ELF-1 (cell line): ENCODE measurements around the gene TMOD1.
A peak's percentile ranks its signal among the peaks of the same experiment; 100 is the strongest.
"Not testable (repeated sequence)": the region's sequence is repeated elsewhere in the genome, so short reads cannot be mapped to it uniquely, and the experiment has no call there.

Experiments used
- DNase-seq: peaks from one replicate; pipeline ENCODE4 v3.0.0-alpha.2; 2016; ENCODE audit warnings: low read depth, low spot score

The TMOD1 gene

DNA sequence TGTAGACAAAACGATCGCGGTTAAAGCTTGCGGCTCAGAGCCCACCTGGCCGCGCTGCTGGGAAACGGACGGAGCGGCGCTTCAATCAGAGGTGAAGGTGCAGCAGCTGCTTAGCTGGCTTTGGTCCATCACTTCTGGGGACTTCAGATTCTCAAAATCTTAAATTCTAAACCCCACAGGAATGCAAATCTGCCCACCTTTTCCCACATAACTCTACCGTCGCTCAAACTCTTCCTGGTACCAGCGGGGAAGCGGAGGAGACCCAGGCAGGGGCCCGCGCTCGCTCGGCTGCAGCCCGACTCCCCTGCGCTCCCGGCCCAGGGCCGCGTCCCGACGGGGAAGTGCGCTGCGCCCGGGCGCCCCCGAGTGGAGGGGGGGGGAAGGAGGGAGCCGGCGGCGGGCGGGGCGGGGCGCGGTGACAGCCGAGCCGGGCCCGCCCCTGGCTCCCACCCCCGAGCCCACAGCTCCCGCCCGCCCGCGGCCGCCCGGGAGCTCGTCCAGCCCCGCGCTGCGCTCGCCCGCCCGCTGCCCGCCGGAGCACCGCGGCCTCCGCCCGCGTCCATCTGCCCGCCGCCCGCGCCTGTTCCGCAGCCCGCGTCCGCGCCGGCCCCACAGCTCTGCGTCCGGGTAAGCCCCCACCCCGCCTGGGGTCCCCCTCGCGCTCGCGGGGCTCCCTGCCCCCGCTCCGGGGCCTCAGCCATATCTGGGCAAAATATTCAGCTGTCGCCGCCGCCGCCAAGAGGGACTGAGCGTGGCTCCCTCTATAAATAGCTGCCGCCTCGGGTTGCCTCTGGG lies at the start of gene TMOD1:
TSS of gene TMOD1 (plus strand) at position 490 of the 795 bp plus-strand sequence. CDS start 22,523 bp downstream, outside the sequence.
- peak; percentile 70 for DNase-seq

DNA sequence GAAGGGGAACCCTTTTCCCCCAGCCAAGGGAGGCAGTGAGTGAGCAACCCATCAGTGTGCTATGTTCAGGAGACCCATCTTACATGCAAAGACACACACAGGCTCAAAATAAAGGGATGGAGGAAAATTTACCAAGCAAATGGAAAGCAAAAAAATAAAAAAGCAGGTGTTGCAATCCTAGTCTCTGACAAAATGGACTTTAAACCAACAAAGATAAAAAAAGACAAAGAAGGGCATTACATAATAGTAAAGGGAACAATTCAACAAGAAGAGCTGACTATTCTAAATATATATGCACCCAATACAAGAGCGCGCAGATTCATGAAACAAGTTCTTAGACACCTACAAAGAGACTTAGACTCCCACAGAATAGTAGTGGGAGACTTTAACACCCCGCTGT lies 47.9 kb upstream of the TMOD1 start:
- not testable (repeated sequence) for DNase-seq

DNA sequence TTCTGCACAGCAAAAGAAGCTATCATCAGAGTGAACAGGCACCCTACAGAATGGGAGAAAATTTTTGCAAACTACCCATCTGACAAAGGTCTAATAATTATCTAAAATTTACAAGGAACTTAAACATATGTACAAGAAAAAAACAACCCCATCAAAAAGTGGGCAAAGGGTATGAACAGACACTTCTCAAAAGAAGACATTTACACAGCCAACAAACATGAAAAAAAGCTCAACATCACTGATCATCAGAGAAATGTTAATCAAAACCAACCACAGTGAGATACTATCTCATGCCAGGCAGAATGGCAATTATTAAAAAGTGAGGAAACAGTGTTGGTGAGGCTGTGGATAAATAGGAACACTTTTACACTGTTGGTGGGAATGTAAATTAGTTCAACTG lies 44.6 kb upstream of the TMOD1 start:
- not testable (repeated sequence) for DNase-seq

DNA sequence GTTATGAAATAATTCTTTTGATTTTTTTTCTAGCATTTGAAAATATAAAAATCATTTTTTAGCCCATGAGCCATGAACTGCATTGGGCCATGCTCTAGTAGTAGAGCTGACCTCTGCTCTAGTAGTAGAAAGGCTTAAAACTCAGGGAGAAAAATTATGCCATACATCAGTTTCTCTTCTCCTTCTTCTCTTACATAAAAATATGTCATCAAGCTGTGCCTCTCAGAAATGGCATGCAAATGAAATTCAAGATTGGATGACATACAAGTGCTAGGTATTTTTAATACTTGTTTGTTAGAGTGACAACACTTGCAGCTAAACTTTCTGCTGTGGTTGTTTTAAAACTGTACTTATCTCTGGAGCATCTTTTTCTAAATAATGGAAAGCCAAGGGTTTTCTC lies 42.1 kb upstream of the TMOD1 start:
- DNase-seq: no peak

DNA sequence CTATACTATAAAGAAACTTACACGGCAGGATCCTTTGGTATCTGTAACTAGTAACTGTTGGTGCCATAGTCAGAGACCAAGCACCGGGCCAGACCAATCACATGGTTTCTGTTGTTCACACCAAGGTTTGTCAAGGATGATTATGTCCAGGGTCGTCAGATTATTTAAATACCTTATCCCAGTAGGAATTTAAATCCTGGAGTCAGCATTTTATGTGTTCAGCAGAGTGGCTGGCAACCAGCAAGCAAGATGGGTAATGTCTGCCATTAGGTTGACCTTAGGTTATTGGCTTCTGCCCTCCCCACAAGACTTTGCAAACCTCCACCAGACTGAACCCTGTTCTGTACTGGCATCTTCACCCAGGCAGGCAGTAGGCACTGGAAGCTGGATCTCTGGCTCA lies 39.3 kb upstream of the TMOD1 start:
- no peak for DNase-seq

DNA sequence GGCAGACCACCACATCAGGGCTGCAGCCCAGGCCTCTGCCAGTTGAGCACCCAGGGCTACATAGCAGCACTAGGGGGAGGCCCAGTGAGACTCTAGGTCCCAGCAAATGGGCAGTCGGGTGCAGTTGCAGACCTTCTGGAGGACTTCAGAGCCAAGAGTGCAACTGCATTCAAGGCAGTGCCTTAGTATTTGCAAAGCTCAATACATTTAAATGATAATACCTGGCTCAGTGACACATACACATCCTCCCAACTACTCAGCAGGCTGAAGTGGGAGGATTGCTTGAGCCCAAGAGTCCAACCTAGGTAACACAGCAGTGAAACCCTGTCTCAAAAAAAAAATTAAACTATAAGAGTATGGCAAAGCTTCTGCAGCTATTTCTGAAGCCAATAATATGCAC lies 38.6 kb upstream of the TMOD1 start:
- no peak for DNase-seq

DNA sequence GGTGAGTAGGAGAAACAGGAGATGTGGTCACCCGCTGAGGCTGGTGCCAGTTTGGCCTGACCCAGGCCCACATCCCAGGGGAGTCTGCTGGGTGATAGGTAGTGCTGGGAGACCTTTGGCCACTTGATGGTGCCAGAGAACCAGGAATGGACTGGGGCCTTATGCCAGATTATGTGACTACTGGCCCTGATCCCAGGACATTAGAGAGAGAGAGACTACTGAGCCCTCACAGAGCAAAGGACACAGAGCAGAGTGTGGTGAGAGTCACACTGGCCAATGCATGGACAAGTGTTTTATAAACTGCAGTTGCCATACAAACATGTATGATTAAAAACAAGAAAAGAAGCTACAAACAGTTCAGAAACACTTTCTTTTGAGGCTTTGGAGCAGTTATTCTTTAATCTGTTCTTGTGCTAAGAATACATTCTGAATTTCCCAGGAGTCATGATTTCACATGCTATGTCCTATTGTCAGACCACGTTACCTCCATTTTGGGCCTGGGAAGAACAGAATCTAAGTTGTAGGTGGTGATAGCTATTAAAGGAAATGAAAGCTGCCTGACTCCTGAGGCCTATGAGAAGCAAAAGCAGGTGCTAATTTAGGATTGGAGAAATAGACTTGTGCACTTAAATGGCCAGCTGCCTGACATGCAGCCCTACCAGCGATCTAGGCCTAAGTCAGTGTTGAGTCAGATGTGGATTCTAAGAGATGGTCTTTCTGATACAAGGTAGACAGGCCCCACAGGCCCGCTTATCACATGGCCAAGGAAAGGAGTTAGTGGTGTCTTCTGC lies 32.6 kb upstream of the TMOD1 start:
- peak; percentile 87 for DNase-seq

DNA sequence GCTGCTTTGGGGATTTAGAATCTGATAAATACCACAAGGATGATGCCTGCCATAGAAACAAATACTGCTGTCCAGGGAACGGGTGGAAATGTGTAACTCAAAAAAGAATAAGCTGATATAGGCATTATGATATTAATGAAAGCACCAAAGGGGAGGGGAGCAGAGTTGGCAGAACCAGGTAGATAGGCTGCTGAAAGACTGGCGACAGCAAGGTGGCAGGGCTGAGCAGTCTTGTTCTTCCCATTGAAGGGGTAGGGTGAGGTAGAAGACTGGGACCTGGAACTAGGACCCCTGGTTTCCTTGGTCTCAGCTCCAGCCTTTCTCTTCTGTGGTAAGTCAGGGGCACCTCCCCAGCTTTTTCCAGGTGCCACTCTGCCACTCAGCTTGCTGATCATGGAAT lies 31.4 kb upstream of the TMOD1 start:
- DNase-seq: peak; percentile 15

DNA sequence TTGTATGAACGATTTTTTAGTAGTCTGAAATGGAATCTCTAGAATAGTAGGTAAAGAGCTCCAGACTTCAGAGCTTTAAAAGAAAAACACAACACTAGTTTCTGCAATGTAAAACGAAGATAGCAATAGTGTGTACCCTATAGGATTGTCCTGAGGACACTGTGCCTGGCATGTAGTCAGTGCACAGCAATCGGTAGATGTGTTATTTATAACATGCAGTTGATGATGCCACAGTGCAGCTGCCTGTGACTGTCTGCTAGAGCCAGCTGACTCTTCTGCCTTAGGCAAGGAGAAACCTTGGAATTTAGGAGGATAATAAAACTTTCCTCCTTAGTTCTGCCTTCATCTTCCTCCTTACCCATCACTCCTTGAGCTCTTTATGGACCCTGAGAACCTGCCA lies 27.7 kb upstream of the TMOD1 start:
- no peak for DNase-seq

DNA sequence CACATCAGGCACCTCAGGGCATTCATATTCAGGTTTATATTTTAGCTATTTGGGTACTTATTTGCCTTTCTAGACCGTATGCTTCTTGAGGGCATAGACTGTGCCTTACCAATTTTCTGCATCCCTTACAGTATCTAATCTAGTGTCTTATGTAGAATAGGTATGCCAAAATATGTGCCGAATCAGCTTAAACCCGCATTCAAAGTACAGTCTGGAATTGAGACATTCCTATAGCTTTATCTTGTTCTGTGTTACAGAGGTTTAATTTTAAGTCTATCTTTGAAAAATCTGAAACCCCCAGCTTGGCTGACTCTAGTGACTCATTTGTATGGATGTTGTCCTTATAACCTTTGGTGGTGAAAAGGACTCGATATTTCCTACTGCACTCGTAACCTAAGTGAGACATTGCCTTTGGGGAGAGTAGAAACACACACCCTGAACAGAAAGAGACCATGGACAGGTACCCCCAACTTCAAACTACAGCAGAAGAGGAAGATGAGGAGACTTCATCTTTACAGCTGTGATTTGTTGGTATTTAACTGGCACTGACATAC lies 27.0 kb upstream of the TMOD1 start:
- no peak for DNase-seq

DNA sequence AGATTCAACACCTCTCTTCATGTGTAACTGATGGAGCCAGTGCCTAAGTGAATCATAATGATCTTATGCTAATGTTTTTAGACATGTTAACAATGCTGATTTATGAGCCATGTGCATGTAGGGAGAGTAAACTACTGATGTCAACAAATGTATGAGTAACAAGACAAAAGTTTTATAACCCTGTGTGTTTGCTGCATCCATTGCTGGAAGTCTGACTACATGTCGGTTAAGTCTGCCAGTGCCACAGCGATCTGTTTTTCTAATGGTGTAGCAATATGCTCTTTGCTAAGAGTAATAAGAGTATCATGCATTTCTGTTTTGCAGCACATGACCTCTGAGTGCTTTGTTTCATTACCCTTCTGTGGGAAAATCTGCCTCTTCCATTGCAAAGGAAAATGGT lies 26.4 kb upstream of the TMOD1 start:
- no peak for DNase-seq

DNA sequence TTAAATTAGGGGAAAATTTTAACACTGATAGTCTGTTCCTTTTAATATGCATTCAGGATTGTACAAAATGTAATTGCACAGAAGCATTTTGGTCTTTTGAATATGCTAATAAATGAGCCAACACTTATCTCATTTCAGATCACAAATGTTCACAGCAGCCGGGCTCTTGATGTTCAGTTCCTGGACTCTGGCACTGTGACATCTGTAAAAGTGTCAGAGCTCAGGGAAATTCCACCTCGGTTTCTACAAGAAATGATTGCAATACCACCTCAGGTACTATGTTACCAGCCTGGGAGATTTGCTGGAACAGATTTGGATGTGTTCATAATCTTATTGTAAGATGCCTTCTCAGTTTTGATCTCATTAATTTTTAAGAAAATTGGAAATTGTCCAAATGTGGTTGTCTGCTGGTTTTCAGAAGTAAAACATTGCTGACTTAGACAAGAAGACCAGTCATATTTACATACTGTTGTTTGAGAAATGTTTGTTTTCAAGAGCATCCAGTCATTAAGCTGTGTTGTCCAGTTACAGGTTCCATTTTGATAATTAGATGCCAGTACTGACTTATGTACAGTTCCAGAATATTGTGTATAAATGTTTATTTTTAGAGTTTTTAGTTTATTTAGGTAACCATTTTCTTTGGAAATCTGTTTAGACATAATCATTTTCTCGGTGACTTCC lies 23.0 kb upstream of the TMOD1 start:
- DNase-seq: no peak

DNA sequence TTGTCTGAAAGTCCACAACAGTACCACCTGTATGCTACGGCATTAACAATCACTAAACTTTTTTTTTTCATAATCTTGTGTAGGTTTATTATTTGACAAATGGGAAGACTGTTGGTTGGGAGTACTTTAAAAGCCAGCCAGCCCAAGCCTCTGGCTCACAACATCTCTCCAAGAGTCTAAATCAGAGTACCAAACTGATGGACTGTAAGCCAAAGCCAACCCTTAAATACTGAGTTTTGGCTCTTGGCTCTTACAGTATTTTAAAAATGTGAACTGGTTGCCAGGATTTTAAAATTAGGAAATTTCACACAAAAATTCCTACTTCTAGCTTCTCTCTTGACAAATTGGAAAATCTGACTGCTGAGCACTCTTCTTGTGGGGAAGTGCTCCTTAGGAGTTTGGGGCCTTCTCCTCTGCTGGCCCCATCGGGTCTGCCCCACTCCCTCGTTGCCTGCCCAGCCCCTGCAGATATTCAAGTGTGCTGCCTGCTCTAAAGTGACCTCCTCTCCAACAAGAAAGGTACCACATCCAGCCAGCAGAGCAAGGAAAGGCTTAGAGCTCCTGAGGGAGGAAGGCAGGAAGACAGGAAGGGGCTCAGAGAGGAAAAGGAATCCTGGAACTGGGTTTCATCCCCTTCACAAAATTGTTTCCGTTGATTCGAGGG lies 21.8 kb upstream of the TMOD1 start:
- DNase-seq: no peak

DNA sequence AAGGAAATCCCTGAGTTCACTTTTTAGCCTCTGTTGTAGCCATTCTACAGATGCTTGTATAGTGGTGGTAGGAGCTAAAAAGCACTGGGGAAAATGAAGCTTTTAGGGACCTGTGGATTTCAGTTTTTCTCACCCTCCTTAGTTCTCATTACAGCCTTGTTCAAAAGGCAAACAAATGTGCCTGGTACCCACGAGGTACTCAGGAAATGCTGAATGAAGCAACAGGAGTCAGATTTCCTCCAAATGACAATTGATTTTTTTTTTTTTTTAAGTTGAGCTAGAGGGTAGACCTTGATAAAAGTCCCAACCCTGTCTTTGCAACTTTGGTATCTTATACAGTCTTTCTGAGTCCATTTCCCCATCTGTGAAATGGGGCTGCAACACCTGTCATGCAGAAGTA lies 21.3 kb upstream of the TMOD1 start:
- no peak for DNase-seq

DNA sequence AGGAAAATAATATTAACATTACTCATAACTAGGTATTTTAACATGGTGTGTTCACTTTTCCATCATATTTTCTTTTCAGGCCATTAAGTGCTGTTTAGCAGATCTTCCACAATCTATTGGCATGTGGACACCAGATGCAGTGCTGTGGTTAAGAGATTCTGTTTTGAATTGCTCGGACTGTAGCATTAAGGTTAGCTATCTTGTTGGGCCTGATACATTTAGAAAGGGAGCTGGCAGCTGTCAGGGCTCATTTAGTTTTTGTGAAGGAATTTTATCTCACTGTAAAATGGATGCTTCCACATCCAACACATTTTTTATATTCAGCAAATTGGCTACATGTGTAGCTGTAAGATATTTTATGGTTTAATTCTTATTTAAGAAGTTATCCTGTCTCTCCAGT lies 20.7 kb upstream of the TMOD1 start:
- DNase-seq: no peak

DNA sequence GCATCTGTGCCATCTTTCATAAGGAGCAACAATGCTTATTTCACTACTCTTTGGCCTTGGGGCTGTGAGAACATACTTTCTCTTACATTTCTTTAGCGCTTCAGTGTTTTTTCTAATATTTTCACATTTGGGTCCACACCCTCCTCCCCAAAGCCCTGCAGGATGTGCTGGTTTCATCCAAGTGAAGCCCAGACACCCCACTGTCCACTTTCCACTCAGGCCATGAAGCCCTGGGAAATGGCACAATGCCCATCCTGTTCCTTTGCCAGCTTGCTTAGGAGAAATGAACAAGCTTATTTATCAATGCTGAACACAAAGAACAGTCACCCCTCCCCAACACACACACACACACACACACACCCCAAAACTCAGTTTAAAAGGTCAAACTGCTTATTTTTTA lies 17.3 kb upstream of the TMOD1 start:
- no peak for DNase-seq

DNA sequence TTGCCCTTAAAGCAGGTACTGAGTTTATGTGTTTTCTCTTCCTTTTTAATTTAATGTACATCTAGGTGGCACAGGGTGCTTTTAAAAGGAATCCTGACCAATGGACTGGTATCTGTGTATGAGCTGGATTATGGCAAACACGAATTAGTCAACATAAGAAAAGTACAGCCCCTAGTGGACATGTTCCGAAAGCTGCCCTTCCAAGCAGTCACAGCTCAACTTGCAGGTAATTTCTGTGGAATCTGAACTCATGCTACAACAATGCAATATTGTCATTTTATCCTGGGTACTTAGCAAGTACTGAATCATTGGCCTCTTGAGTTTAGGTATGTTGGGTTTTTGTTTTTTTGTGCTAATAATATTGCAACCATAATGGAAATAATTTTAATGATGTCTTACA lies 14.4 kb upstream of the TMOD1 start:
- no peak for DNase-seq

DNA sequence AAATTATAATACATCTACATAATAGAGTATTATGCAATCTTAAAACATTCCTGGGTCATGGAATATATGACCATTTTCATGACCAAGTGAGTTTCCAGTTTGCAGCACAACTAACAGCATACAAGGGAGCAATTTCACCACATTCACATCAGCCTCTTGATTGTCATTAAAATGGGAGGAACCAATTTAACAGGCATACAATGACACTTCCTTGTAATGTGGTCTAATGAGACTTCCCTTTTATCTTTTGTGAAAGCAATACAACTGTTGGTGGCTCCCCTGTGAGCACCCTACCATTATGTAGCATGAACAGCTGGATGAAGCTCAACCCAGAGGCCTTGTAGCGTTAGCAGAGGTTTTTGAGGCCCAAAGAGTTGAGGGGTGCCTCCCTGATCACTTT lies 13.6 kb upstream of the TMOD1 start:
- no peak for DNase-seq

DNA sequence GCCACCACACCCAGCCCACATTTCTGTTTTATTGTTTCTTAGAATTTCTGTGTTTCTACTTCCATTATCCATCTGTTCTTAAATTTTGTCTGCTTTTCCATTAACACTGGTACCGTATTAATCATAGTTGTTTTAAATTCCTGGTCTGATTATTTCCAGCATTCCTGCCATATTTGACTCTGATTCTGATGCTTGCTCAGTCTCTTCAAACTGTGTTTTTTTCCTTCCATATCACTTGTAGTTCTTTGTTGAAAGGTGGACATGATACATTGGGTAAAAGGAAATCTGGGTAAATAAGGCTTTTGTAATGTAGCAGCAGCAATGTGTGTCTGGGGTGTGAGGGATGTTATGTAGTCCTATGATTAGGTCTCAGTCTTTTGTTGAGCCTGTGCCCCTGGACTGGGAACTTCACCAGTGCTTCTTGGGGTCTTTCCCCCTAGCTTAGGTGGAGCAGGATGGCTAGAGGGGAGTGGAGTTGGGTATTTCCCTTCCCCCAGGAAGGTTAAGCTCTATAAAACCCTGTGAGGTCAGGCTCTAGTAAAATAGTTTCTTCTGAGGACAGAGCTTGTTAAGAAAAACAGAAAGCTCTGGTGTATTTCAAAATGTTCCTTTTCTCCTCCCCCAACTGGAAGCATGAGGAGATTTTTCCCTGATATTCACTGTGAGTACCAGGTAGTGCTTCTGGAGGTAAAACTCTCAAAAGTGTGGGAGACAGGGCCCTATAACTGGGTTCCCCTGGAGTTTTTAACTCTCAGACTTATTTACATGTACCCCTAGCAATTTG lies 10.1 kb upstream of the TMOD1 start:
- no peak for DNase-seq

DNA sequence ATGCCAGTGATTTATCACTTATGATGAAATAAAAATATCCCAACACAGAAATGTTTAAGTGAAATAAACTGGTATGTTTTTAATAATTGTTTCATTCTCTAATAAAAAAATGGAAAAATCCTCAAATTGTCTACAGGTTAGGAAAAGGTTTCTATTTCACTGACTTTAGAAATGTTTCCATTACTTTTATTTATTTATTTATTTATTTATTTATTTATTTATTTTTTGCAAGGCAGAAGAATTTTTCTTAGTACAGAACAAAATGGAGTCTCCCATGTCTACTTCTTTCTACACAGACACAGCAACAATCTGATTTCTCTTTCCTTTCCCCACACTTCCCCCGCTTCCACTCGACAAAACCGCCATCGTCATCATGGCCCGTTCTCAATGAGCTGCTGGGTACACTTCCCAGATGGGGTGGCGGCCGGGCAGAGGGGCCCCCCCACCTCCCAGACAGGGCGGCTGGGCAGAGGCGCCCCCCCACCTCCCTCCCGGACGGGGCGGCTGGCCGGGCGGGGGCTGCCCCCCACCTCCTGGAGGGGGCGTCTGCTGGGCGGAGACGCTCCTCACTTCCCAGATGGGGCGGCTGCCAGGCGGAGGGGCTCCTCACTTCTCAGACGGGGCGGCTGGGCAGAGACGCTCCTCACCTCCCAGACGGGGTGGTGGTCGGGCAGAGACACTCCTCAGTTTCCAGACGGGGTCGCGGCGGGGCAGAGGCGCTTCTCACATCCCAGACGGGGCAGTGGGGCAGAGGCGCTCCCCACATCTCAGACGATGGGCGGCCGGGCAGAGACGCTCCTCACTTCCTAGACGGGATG lies 3.7 kb upstream of the TMOD1 start:
- not testable (repeated sequence) for DNase-seq
